ENCODE results near the gene EFHC1. TPM values are rescaled to one million over a fixed set of nuclear protein-coding genes. Genes with fewer than 3 reads are reported as not detected.

EFHC1 gene
- total RNA-seq, 1 experiment from 2014 or later = 13.2 TPM

- no peak overlapping the region for H2AK5ac ChIP-seq (ENCODE audit: insufficient read length, low read length)
- H3K56ac ChIP-seq (ENCODE audit: insufficient read length, low read depth, low read length) = no peak overlapping the region
- no peak overlapping the region for H3K4me3 Mint-ChIP-seq
- no peak overlapping the region for H3T11ph ChIP-seq (ENCODE audit: low read length)
- TF ChIP-seq, protein P1, sequence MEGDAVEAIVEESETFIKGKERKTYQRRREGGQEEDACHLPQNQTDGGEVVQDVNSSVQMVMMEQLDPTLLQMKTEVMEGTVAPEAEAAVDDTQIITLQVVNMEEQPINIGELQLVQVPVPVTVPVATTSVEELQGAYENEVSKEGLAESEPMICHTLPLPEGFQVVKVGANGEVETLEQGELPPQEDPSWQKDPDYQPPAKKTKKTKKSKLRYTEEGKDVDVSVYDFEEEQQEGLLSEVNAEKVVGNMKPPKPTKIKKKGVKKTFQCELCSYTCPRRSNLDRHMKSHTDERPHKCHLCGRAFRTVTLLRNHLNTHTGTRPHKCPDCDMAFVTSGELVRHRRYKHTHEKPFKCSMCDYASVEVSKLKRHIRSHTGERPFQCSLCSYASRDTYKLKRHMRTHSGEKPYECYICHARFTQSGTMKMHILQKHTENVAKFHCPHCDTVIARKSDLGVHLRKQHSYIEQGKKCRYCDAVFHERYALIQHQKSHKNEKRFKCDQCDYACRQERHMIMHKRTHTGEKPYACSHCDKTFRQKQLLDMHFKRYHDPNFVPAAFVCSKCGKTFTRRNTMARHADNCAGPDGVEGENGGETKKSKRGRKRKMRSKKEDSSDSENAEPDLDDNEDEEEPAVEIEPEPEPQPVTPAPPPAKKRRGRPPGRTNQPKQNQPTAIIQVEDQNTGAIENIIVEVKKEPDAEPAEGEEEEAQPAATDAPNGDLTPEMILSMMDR (conservative IDR thresholded peaks at IDR 0.05) = no peak
- WGBS (ENCODE audit: extremely low coverage, insufficient read length, low lambda C conversion rate) = no CpG with 5 or more reads among the region's 3 CpGs
- no peak overlapping the region for H2AFZ ChIP-seq (ENCODE audit: low read length)
- H3K4me1 Mint-ChIP-seq = peaks cover 20 to 21% of the 10 kb centered on the region in 2 experiments
- H3K79me2 ChIP-seq (ENCODE audit: insufficient read depth, low read length) = peaks cover 2% of the 10 kb centered on the region; the same call in 1 of the 2 replicates
- H3K9me3 ChIP-seq (ENCODE audit: control insufficient read depth, low read depth, low read length) = no peaks in the 10 kb centered on the region
- H3K23ac ChIP-seq (ENCODE audit: insufficient read length, low read depth, low read length) = no peak overlapping the region
- no peaks in the 10 kb centered on the region for H3K27me3 Mint-ChIP-seq (ENCODE audit: low read depth)
- H2BK12ac ChIP-seq (ENCODE audit: insufficient read length, low read depth, low read length) = no peak overlapping the region
- H3K4me2 ChIP-seq (ENCODE audit: insufficient read depth, insufficient read length, low read length) = no peak overlapping the region
- no peak overlapping the region for H2BK5ac ChIP-seq (ENCODE audit: insufficient read length, low read length)
- H3K9me3 Mint-ChIP-seq = no peaks in the 10 kb centered on the region
- H3K23me2 ChIP-seq (ENCODE audit: insufficient read length, low read depth, low read length, poor library complexity, severe bottlenecking) = no peaks in the 10 kb centered on the region
- H3K36me3 Mint-ChIP-seq (ENCODE audit: insufficient read depth in 1 of 3, low read depth in 3 of 3) = peaks cover 4 to 16% (median 5%) of the 10 kb centered on the region in 3 experiments; a peak in 4 of 7 replicates
- no peak overlapping the region for H3K27ac ChIP-seq (ENCODE audit: insufficient read length, low read depth, low read length)
- H4K91ac ChIP-seq (ENCODE audit: insufficient read length, low read depth, low read length) = no peak overlapping the region
- no peak overlapping the region for H2BK15ac ChIP-seq (ENCODE audit: low read depth, low read length)
- no peaks in the 10 kb centered on the region for H3K79me1 ChIP-seq (ENCODE audit: insufficient read depth, low read depth, low read length, poor library complexity, severe bottlenecking)
- no peak overlapping the region for H3K4ac ChIP-seq (ENCODE audit: low read depth, low read length)
- H3K9ac ChIP-seq (ENCODE audit: extremely low read depth, insufficient read length, low read length) = no peak overlapping the region
- no peak overlapping the region for H4K8ac ChIP-seq (replicated peaks; ENCODE audit: insufficient read length, low read depth, low read length)
- no peak overlapping the region for H2BK120ac ChIP-seq (ENCODE audit: low read depth, low read length, poor library complexity, severe bottlenecking)
- H2BK20ac ChIP-seq (ENCODE audit: low read depth, low read length, poor library complexity, severe bottlenecking) = no peak overlapping the region
- peak overlapping the region in 1 of 3 experiments; percentile 32; a peak in 1 of 7 replicates for H3K27ac Mint-ChIP-seq
- no peak overlapping the region for H3K18ac ChIP-seq (ENCODE audit: insufficient read length, low read depth, low read length)
- no peak overlapping the region for H3K14ac ChIP-seq (ENCODE audit: insufficient read depth, low read length)
- no peak overlapping the region for H4K5ac ChIP-seq (ENCODE audit: insufficient read length, low read depth, low read length)
- peaks cover 16% of the 10 kb centered on the region; the same call in 1 of the 2 replicates for H3K4me1 ChIP-seq (ENCODE audit: insufficient read depth, low read length)
- no peaks in the 10 kb centered on the region for H3K27me3 ChIP-seq (ENCODE audit: insufficient read depth, low read length)
- H4K20me1 ChIP-seq (ENCODE audit: control insufficient read depth, insufficient read depth, insufficient read length) = no peaks in the 10 kb centered on the region
- DNase-seq = no peak
Measured at GRCh38 chr6:52534966-52535390, 114.8 kb downstream of the EFHC1 start.

Data from H9 (cell line).